NCI-H345 treated with DMSO at 0.1 percent for 48 hours (cell line): ENCODE measurements around the gene PHIP.
"Not testable (repeated sequence)": the region's sequence is repeated elsewhere in the genome, so short reads cannot be mapped to it uniquely, and the experiment has no call there.

Experiments used
- DNase-seq: peaks from one replicate; lab custom pipeline; 2025; ENCODE audit not compliant: unreplicated experiment; lab: John Stamatoyannopoulos, UW

PHIP gene

DNA sequence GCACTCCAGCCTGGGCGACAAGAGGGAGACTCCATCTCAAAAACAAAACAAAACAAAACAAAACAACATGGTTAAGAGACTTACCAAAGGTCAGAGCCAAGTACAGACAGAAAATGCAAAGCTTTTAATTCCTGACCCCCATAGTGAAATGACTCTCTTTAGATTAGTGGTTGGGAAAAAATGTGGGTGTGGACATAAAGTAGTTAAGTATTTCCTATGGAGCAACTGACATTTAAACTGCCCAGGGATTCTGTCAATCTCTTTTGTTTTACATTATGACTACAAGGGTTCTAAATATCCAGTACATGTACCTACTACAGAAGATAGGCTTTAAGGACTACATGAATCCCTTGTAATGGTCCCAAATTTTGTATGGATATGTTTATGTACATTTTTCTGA, 135.6 kb downstream of the PHIP start:
- DNase-seq: no peak

DNA sequence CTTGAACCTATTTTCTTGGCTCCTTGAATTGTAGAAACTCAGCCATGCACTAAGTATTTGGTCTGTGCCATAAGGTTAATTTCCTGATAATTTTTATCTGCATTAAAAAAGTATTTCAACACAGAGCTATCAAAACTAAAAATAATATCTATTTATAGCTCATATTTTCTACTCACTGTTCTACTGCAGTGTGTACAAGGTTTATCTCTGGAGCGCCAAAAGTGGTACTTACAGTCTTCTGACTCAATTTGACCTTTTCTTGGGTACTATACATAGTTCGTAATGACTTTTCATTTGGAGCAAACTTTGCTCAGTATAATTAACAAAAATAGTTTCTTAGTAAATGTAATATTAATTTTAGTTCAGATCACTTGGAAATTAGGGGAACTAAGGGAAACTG, 141.5 kb downstream of the PHIP start:
- no peak for DNase-seq

DNA sequence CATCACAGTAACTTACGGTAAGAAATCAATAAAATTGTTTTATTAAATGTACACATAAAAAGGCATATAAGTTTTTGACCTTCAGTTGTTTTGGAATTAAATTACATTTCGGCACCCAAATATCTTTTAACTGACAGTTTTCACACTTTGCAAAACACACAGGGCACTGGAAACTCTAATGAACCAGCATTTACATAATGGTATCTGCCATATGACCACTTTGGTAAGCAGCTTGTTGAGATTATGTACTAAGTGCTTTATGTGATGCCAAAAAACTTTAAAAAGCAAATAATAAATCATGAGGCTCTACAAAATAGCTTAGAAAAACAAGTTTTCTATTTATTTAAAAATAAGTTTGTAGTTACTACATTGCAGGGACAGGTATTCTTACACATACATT, 142.5 kb downstream of the PHIP start:
- DNase-seq: no peak

DNA sequence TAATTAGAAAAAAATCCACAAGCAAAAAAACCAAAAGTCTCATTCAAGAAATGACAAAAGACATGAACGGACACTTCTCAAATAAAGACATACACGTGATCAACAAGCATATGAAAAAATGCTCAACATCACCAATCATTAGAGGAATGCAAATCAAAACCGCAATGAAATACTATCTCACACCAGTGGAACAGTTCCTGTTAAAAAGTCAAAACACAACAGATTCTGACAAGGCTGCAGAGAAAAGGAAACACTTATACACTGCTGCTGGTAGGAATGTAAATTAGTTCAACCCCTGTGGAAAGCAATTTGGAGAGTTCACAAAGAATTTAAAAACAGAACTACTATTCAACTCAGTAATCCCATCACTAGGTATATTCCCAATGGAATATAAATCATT, 152.7 kb downstream of the PHIP start:
- DNase-seq: no peak

DNA sequence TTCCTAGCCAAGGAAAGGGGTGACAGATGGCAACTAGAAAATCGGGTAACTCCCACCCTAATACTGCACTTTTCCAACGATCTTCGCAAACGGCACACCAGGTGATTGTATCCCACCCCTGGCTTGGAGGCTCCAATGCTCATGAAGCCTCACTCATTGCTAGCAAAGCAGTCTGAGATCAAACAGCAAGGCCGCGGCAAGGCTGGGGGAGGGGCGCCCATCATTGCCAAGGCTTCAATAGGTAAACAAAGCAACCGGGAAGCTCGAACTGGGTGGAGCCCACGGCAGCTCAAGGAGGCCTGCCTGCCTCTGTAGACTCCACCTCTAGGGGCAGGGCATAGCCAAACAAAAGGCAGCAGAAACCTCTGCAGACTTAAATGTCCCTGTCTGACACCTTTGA, 156.9 kb downstream of the PHIP start:
- not testable (repeated sequence) for DNase-seq

DNA sequence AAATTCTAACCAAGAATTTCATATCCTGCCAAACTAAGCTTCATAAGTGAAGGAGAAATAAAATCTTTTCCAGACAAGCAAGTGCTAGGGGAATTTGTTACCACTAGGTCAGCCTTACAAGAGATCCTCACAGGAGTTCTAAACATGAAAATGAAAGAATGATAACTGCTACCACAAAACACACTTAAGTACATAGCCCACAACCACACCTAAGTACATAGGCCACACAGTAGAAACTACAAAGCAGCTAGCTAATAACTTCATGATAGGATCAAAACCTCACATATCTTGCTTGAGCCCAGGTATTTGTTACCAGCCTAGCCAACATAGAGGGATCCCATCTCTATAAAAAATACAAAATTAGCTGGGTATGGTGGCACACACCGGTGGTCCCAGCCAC, 160.3 kb downstream of the PHIP start:
- DNase-seq: no peak

DNA sequence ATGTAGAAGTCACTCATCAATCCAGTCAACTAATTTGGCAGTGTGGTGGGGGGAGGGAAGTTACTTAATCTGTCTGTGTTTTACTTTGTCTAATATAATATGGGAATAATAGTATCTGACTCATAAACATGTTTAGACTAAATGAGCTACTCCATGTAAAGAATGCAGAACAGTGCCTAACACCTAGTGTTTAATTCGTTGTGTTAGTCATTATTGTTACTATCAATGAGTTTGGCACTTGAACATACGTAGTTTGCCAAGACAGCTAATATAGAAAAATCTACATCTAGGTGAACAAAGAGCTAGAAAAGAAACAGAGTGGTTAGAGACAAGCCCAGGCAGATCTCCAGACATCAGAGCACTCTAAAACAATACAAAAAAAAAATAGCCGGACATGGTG, 161.6 kb downstream of the PHIP start:
- no peak for DNase-seq

DNA sequence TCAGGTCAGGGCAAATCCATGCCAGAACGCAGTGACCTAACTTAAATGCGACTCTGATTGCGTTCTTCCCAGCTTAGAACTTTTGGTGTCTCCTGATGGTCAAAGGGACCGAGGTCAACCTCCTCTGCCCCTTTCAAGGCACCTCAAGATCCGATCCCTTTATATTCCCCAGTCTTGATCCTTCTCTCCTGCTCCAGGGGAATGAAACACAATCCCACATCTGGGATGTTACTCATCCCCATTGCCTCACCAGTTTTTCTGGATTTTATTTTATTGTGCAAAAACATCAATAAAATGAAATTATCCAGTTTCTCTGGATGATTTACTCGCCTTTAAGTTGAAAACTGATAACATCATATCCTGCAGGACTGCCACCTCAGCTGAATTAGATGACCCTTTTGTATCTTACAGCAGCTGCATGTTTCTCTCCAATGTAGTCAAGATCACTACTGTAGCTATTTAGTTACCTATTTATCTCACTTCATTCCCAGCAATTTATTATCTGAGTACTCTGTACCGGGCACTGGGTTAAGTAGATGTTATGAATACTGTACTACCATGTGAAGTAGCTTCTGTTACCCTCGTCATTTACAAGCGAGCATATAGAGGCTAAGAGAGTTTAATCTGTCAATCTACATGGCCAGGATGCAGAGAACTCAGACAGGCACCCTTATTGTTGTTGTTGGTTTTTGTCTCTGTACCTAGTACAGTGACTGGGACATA, 166.7 kb downstream of the PHIP start:
- DNase-seq: no peak

DNA sequence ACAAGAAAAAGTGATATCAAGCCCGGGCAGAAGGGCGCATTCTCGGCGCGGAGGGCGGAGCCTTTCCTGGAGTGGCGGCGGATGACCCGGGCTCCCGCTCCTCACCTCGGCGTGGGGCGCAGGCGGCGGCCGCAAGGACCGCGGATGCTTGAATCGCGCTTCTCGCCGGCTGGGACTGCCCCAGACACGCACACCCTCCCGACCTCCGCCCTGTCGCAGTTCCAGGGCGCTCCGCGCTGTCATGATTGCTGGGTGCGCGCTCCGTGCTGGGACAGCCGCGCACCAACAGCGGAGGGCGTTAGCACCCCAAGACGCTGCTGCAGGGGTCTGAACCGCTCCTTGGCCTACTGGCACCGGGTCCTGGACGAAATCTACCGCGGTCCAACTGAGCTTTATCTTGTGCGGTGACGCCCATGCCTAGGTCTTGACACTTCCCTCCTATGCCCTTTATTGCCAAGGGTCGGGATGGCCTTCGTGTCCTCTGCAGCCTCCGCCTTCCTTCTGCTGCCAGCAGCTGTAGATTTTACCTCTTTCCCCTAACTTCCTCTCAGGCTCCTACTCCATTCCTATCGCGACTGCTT, 167.4 kb downstream of the PHIP start:
- no peak for DNase-seq

DNA sequence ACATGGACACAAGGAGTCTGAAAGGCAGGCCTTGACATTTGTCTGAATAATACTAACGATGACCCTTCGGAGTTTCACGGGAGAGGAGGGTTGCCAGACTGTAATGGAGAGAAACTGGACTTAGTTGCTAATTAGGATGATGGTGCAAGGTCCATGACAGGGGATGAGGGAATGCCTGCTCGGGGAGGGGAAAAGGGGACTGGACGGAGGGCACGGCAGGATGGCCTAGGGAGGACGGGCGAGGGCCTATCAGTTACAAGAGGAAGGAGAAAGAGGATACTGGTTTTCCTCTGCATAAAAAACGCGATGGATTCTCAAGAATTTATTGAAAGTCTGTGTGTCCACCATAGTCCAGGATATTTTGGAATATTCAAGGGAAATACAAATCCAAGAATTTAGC, 168.0 kb downstream of the PHIP start:
- DNase-seq: no peak

DNA sequence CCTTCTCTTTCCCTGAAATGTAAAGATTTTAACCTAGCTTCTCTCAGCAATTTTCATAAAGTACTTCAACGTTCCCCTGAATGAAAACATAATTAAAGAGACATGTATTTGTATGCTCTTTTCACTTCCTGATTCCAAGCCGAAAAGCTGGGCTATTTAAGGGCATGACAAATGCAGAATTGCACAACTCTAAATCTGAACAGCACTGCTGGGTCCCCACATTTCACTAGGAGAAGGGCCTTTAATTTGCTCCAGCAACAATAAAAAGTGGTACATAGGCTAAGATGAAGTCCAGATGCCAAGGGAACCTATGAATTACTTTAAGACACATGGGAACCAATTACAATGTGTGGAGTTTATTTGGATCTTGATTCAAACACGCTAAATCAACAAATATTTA, 168.7 kb downstream of the PHIP start:
- DNase-seq: no peak

DNA sequence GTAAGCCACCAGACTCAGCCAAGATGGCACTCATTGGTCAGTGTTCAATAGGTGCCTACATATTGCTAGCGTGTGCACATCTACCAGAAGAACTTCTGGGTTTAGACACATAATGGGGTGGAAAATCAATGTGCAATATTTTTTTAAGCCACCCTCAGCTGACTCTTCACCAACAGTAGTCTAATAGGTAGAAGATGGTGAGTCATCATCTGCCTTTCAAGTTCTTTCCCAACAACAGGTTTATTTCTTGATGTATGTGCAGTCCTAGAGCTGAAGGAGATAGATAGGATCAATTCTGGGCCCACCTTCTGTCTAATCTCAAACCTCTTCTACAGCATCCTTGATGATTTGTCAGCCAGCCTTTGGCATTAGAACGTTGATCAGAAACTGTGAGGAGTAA, 169.4 kb downstream of the PHIP start:
- no peak for DNase-seq

DNA sequence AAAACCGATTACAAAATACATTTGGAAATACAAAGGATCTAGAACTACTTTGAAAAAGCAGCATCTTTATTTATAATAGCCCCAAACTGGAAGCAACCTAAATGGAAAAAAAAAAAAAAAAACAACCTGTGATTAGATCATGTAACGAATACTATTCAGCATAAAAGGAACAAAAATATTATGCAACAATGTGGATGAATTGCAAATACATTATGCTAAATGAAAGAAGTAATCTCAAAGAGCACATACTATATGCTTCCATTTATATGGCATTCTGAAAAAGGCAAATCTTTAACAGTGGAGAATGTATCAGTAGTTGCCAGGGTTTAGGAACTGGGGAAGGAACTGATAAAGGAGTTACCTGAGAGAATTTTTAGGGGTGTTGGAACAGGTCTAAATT, 181.8 kb downstream of the PHIP start:
- DNase-seq: no peak

DNA sequence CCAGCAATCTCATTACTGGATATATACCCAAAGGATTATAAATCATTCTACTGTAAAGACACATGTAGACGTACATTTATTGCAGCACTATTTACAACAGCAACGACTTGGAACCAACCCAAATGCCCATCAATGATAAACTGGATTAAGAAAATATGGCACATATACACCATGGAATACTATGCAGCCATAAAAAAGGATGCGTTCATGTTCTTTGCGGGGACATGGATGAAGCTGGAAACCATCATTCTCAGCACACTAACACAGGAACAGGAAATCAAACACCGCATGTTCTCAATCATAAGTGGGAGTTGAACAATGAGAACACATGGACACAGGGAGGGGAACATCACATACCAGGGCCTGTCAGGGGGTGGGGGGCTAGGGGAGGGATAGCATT, 188.2 kb downstream of the PHIP start:
- not testable (repeated sequence) for DNase-seq
